ENCODE measurements around the gene SLC2A5.

The SLC2A5 gene

DNA sequence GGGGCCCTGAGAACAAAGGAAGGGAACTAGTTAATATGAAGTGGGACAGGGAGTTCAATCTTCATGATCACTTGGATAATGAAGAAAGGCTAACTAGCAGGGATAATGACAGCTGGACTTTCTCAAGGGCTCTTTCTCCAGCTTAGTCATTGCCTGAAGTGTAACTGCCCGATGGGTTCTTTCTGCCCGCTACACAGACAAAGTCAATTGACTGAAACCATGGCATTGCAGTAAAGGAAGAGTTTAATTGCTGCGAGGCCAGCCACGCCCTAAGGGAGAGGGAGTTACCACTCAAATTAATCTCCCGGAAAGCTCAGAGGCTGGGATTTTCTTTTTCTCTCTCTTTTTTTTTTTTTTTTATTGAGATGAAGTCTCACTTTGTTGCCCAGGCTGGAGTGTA lies 16.6 kb upstream of the SLC2A5 start:
- TF ChIP-seq CTCF (IDR thresholded peaks at IDR 0.05; ENCODE audit: low read depth, low read length, poor library complexity, severe bottlenecking) (no peak), EZH2phosphoT487 (IDR thresholded peaks at IDR 0.05; ENCODE audit: borderline replicate concordance, low read length) (no peak)
- Histone ChIP-seq H3F3A (ENCODE audit: control insufficient read depth, insufficient read depth) (peaks cover 19% of the 10 kb centered on the region), H3K27me3 (ENCODE audit: control insufficient read depth, low read length) (no peaks in the 10 kb centered on the region), H3K27ac (ENCODE audit: low read depth, low read length) (no peak overlapping the region), H3K4me2 (ENCODE audit: low read length) (peak overlapping the region; percentile 33; the same call in 1 of the 2 replicates), H3K79me2 (ENCODE audit: control insufficient read depth, low read length) (0 out of 2 replicates have a peak, but pooled peaks cover 2% of the 10 kb centered on the region), H4K20me1 (ENCODE audit: control insufficient read depth, insufficient read depth, low read depth, low read length) (no peaks in the 10 kb centered on the region), H3K4me1 (ENCODE audit: control insufficient read depth, low read length) (peaks cover 63% of the 10 kb centered on the region), H3K4me3 (ENCODE audit: low read length) (no peak overlapping the region), H3K9me3 (ENCODE audit: control insufficient read depth, insufficient read depth, low read length) (no peaks in the 10 kb centered on the region), H3K9me2 (replicated peaks; ENCODE audit: control insufficient read depth, low read length) (no peaks in the 10 kb centered on the region), H3K36me3 (ENCODE audit: control insufficient read depth, low read length) (no peaks in the 10 kb centered on the region)

- TF ChIP-seq CTCF (IDR thresholded peaks at IDR 0.05; ENCODE audit: low read depth, low read length, poor library complexity, severe bottlenecking) (no peak), EZH2phosphoT487 (IDR thresholded peaks at IDR 0.05; ENCODE audit: borderline replicate concordance, low read length) (no peak)
- Histone ChIP-seq H3K9me2 (replicated peaks; ENCODE audit: control insufficient read depth, low read length) (no peaks in the 10 kb centered on the region), H3F3A (ENCODE audit: control insufficient read depth, insufficient read depth) (peaks cover 25% of the 10 kb centered on the region), H3K4me1 (ENCODE audit: control insufficient read depth, low read length) (peaks cover 69% of the 10 kb centered on the region), H3K36me3 (ENCODE audit: control insufficient read depth, low read length) (no peaks in the 10 kb centered on the region), H4K20me1 (ENCODE audit: control insufficient read depth, insufficient read depth, low read depth, low read length) (no peaks in the 10 kb centered on the region), H3K79me2 (ENCODE audit: control insufficient read depth, low read length) (0 out of 2 replicates have a peak, but pooled peaks cover 2% of the 10 kb centered on the region), H3K4me2 (ENCODE audit: low read length) (peak overlapping the region; percentile 33), H3K27ac (ENCODE audit: low read depth, low read length) (peak overlapping the region; percentile 4), H3K27me3 (ENCODE audit: control insufficient read depth, low read length) (no peaks in the 10 kb centered on the region), H3K4me3 (ENCODE audit: low read length) (no peak overlapping the region), H3K9me3 (ENCODE audit: control insufficient read depth, insufficient read depth, low read length) (no peaks in the 10 kb centered on the region)
Observed at GRCh38 chr1:9085306-9085940, 16.0 kb upstream of the SLC2A5 start.

DNA sequence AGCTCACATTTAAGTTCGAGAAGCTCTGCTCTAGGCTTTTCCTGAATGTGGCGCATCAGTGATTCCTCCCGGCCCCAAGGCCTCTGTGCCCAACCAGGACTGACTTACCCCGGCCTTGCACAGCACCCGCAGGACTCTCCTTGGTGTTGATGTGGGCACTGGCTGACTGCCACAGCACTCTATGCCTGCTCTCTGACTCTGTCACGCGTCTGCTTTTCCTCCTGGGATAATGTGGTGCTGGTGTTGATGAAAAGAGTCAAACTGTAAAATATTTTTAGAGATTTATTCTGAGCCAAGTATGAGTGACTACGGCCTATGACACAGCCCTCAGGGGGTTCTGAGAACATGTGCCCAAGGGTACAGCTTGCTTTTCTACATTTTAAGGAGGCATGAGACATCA lies 15.5 kb upstream of the SLC2A5 start:
- Histone ChIP-seq H3K9me2 (replicated peaks; ENCODE audit: control insufficient read depth, low read length) (no peaks in the 10 kb centered on the region), H3K4me2 (ENCODE audit: low read length) (peak overlapping the region; percentile 33), H3K4me3 (ENCODE audit: low read length) (peak overlapping the region; percentile 4; the same call in 1 of the 2 replicates), H3K27me3 (ENCODE audit: control insufficient read depth, low read length) (no peaks in the 10 kb centered on the region), H4K20me1 (ENCODE audit: control insufficient read depth, insufficient read depth, low read depth, low read length) (no peaks in the 10 kb centered on the region), H3F3A (ENCODE audit: control insufficient read depth, insufficient read depth) (peaks cover 29% of the 10 kb centered on the region), H3K36me3 (ENCODE audit: control insufficient read depth, low read length) (0 out of 2 replicates have a peak, but pooled peaks cover 2% of the 10 kb centered on the region), H3K27ac (ENCODE audit: low read depth, low read length) (peak overlapping the region; percentile 4), H3K79me2 (ENCODE audit: control insufficient read depth, low read length) (0 out of 2 replicates have a peak, but pooled peaks cover 2% of the 10 kb centered on the region), H3K9me3 (ENCODE audit: control insufficient read depth, insufficient read depth, low read length) (no peaks in the 10 kb centered on the region), H3K4me1 (ENCODE audit: control insufficient read depth, low read length) (peaks cover 74% of the 10 kb centered on the region)
- TF ChIP-seq EZH2phosphoT487 (IDR thresholded peaks at IDR 0.05; ENCODE audit: borderline replicate concordance, low read length) (no peak), CTCF (IDR thresholded peaks at IDR 0.05; ENCODE audit: low read depth, low read length, poor library complexity, severe bottlenecking) (no peak)

Measured in DOHH2 (cell line).